Measurements from ENCODE around the gene DLGAP3. TPM values are rescaled to one million over a fixed set of nuclear protein-coding genes. Genes with fewer than 3 reads are reported as not detected.

Gene DLGAP3
- total and polyA plus RNA-seq, 12 donors = 0.07 to 0.35 (median 0.13) TPM; not detected in 6

DNA sequence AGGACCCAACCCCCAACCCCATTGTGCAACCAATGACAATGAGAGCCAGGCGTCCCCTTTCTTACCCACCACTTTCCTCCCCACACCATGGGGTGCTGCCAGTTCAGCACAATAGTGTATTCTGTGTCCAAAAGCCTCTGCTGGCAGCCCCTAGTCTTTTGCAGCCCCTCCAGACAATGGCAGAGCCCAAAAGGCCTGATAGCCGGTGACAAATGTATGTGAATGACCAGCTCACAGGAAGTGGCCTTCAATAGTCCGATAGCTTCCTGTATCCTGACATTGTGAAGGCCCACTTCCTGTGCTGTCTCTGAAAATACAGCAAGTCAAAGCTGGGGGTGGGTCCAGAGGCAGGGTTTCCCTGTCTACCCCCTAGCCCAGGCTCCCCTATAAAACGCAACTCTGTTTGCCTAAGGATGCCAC is 86.5 kb downstream of the DLGAP3 start:
- no peak overlapping the region for H3K4me3 ChIP-seq
- WGBS, 2 donors = 52 to 64% methylated on average over 4 of the region's 4 CpGs
- no peaks in the 10 kb centered on the region for H3K27me3 ChIP-seq
- no peaks in the 10 kb centered on the region for H3K9me3 ChIP-seq
- DNase-seq = peak in 1 of 2 donors; percentile 38
- intact Hi-C loops (cut with DNase I) = no loop called here
- TF ChIP-seq, protein P1, sequence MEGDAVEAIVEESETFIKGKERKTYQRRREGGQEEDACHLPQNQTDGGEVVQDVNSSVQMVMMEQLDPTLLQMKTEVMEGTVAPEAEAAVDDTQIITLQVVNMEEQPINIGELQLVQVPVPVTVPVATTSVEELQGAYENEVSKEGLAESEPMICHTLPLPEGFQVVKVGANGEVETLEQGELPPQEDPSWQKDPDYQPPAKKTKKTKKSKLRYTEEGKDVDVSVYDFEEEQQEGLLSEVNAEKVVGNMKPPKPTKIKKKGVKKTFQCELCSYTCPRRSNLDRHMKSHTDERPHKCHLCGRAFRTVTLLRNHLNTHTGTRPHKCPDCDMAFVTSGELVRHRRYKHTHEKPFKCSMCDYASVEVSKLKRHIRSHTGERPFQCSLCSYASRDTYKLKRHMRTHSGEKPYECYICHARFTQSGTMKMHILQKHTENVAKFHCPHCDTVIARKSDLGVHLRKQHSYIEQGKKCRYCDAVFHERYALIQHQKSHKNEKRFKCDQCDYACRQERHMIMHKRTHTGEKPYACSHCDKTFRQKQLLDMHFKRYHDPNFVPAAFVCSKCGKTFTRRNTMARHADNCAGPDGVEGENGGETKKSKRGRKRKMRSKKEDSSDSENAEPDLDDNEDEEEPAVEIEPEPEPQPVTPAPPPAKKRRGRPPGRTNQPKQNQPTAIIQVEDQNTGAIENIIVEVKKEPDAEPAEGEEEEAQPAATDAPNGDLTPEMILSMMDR (IDR thresholded peaks at IDR 0.05) = no peak
- H3K4me1 ChIP-seq = peaks cover 5 to 96% (median 61%) of the 10 kb centered on the region in 9 donors
- H3K27ac ChIP-seq = peak overlapping the region; percentile 59 to 92 (median 77)
- ATAC-seq = peak; percentile 54 to 73 (median 66)
- no peaks in the 10 kb centered on the region for H3K36me3 ChIP-seq

DNA sequence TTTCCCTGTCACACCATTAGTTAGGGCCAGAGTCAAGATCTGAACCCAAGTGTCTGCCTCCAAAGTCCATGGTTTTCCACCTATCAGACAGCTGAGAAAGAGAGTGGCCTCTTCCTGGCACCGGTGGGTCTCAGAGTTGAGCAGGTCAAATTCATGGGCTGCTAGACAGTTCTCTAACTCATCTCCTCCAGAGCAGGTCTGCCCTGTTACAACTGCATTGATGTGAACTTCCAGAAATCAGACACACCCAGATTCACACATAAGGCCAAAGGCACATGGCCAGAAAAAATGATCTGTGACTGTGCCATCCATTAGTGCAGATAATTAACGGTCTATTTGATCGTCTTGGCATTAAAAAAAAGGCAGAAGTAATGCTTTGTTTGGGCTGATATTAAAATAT is 87.4 kb downstream of the DLGAP3 start:
- intact Hi-C loops (cut with DNase I) = no loop called here
- no peaks in the 10 kb centered on the region for H3K9me3 ChIP-seq
- H3K27me3 ChIP-seq = no peaks in the 10 kb centered on the region
- TF ChIP-seq, protein P1 (IDR thresholded peaks at IDR 0.05) = no peak
- peaks cover 9 to 96% (median 59%) of the 10 kb centered on the region in 9 donors for H3K4me1 ChIP-seq
- WGBS, 2 donors = 50 to 52% methylated on average over 3 of the region's 3 CpGs
- ATAC-seq (no peak), DNase-seq (no peak)
- H3K27ac ChIP-seq = peak overlapping the region in 9 of 10 donors; percentile 21 to 92 (median 78)
- H3K36me3 ChIP-seq = no peaks in the 10 kb centered on the region
- no peak overlapping the region for H3K4me3 ChIP-seq

DNA sequence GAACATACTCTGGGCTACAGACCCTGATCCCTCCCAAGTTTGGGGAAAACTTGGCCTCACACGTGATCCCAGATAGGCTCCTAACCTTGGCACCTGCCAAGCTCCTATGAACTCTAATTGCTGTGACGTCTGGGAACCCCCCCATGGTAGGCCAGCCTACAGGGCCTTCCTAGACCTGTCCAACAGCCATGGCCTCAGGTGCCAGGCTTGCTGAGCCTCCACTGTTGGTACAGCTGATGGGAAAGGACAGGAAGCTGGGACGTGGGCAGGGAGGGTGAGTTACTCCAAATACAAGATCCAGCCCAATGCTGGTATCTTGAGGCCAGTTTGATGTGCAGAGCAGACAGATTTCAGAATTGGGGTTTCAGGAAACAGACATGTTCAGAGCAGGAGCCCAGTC is 89.0 kb downstream of the DLGAP3 start:
- Histone ChIP-seq H3K4me1 (peaks cover 9 to 96% (median 61%) of the 10 kb centered on the region in 9 donors), H3K36me3 (no peaks in the 10 kb centered on the region), H3K9me3 (no peaks in the 10 kb centered on the region), H3K27ac (peak overlapping the region in 5 of 10 donors; percentile 21 to 92 (median 52)), H3K4me3 (no peak overlapping the region), H3K27me3 (no peaks in the 10 kb centered on the region)
- TF ChIP-seq, protein P1 (IDR thresholded peaks at IDR 0.05) = no peak
- ATAC-seq (no peak), DNase-seq (no peak)
- intact Hi-C loops (cut with DNase I) = no loop called here
- WGBS, 2 donors = 90% methylated on average over 3 of the region's 3 CpGs

DNA sequence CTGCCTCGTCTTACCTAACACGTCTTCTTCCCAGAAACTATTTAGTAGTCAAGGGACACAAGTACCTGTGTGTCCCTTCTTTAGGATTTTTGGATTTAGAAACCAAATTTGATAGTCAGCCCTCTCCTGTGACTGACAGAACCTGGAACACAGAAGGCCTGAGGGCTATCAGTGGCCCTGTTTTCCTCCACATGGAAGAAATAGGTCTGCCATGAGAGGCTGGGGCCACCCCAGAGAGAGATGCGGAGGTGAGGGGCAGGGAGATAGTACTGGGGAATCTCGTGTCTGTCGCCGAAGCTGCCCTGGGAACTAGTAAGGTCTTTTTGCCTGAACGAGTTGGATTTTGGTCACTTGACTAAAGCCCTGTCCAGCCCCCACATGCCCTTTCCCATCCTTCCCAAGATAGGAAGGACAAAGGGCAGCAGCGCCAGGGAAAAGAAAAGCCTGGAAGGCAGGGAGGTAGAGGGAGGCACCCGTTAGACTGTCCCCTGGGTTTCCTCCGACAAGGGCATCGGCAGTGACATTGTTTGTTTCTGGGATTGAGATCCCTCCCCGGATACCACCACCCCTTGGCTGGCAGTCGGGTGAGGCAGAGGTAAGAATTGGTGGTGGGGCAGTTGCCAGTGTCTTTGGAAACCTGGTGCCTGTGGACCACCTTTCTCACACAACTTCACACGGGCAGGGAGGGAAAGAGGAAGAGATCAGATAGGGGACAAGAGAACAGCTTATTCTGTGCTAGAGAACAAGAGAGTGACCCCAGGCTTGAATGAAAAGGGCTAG is 89.7 kb downstream of the DLGAP3 start:
- DNase-seq = no peak
- intact Hi-C loops (cut with DNase I) = no loop called here
- Histone ChIP-seq H3K4me1 (peaks cover 6 to 96% (median 61%) of the 10 kb centered on the region in 9 donors), H3K27me3 (no peaks in the 10 kb centered on the region), H3K9me3 (no peaks in the 10 kb centered on the region), H3K27ac (peak overlapping the region in 6 of 10 donors; percentile 0 to 92 (median 41)), H3K4me3 (no peak overlapping the region), H3K36me3 (no peaks in the 10 kb centered on the region)
- 73 to 77% methylated on average over 14 of the region's 14 CpGs for WGBS, 2 donors
- no peak for ATAC-seq
- TF ChIP-seq, protein P1 (IDR thresholded peaks at IDR 0.05) = no peak

Data from heart right ventricle (tissue), 16 donors.